T-helper 1 cell treated with Interleukin-12 subunit alpha and Interleukin-12 subunit beta and Interleukin-4 antibody, amounts not matched to agents 30 μg/mL and 1 μg/mL, for 36 hours (primary cell): ENCODE measurements around the gene SNRPB.
"Not testable (repeated sequence)": the region's sequence is repeated elsewhere in the genome, so short reads cannot be mapped to it uniquely, and the experiment has no call there.

Source experiments
- H3K27ac Mint-ChIP-seq: one replicate; pipeline ENCODE4 v1.8.0; 2021; ENCODE audit warnings: mild to moderate bottlenecking, mixed read lengths
- H3K27me3 Mint-ChIP-seq: one replicate; pipeline ENCODE4 v1.8.0; 2021; ENCODE audit warnings: low read depth, mixed read lengths
- H3K36me3 Mint-ChIP-seq: one replicate; pipeline ENCODE4 v1.8.0; 2021; ENCODE audit warnings: low read depth, mixed read lengths
- H3K4me1 Mint-ChIP-seq: one replicate; pipeline ENCODE4 v1.8.0; 2021; ENCODE audit warnings: low read depth, mixed read lengths
- H3K4me3 Mint-ChIP-seq: one replicate; pipeline ENCODE4 v1.8.0; 2021; ENCODE audit warnings: mild to moderate bottlenecking, moderate library complexity, mixed read lengths
- H3K9me3 Mint-ChIP-seq: one replicate; pipeline ENCODE4 v1.8.0; 2021; ENCODE audit warnings: mixed read lengths

SNRPB gene

DNA sequence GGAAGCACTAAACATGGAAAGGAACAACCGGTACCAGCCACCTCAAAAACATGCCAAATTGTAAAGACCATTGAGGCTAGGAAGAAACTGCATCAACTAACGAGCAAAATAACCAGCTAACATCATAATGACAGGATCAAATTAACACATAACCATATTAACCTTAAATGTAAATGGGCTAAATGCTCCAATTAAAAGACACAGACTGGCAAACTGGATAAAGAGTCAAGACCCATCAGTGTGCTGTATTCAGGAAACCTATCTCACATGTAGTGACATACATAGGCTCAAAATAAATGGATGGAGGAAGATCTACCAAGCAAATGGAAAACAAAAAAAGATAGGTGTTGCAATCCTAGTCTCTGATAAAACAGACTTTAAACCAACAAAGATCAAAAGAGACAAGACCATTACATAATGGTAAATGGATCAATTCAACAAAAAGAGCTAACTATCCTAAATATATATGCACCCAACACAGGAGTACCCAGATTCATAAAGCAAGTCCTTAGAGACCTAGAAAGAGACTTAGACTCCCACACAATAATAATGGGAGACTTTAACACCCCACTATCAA, 32.3 kb upstream of the SNRPB start:
- H3K4me1 Mint-ChIP-seq = peaks cover 13% of the 10 kb centered on the region
- peaks cover 14% of the 10 kb centered on the region for H3K36me3 Mint-ChIP-seq
- H3K9me3 Mint-ChIP-seq, H3K4me3 Mint-ChIP-seq, H3K27ac Mint-ChIP-seq, H3K27me3 Mint-ChIP-seq: not testable (repeated sequence)

DNA sequence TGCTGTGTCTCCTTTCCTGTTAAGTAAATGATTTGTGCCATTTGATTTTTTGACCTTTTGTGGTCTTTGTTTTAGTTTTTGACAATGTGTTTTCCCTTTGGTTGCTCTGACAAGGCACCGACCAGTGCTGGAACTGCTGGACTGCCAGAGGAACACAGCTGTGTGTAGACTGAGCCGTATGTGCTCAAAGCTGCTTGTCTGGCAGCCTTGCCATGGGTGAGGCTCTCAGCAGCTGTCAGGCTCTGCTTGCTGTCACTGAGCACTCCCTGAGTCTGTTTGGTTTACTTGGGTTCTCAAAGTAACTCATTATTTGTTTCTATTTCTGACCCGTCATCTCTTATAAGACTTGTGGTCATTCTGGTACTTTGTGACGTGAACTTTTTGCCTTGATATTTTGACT, 15.1 kb upstream of the SNRPB start:
- Mint-ChIP-seq H3K9me3 (no peaks in the 10 kb centered on the region), H3K36me3 (peaks cover 41% of the 10 kb centered on the region), H3K27me3 (no peaks in the 10 kb centered on the region), H3K4me3 (no peak overlapping the region), H3K4me1 (no peaks in the 10 kb centered on the region), H3K27ac (no peak overlapping the region)

DNA sequence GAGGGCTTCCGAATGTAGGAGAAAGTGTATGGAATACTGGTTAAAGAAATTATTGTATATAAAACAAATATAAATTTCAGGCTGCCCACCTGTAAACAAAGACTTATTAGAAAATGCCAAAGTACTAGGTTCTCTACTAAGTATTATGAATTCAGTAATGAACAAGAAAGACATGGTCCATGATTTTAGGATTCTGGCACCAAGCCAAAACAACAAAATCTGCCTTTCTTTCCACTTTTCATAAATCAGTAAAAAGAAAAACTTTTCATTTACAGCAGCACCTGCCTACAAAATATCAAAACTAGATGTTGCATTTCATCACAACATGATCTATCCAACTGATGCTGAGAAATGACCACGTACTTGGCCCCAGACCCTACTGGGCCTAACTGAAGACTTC, 14.5 kb upstream of the SNRPB start:
- no peaks in the 10 kb centered on the region for H3K9me3 Mint-ChIP-seq
- H3K36me3 Mint-ChIP-seq = peaks cover 43% of the 10 kb centered on the region
- no peak overlapping the region for H3K4me3 Mint-ChIP-seq
- no peak overlapping the region for H3K27ac Mint-ChIP-seq
- no peaks in the 10 kb centered on the region for H3K27me3 Mint-ChIP-seq
- no peaks in the 10 kb centered on the region for H3K4me1 Mint-ChIP-seq

DNA sequence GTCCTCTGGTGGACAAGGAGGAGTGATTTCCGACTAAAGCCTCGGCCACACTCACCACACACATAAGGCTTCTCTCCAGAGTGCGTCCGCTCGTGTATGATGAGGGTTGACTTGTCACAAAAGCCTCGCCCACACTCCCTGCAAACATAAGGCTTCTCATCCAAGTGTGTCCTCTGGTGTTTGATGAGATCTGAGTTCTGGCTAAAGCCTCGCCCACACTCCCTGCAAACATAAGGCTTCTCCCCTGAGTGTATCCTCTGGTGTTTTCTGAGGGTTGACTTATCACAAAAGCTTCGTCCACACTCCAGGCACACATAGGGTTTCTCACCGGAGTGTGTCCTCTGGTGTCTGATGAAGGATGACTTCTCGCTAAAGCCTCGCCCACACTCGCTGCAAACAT, 12.9 kb upstream of the SNRPB start:
- H3K4me1 Mint-ChIP-seq = no peaks in the 10 kb centered on the region
- H3K4me3 Mint-ChIP-seq = no peak overlapping the region
- no peaks in the 10 kb centered on the region for H3K9me3 Mint-ChIP-seq
- no peak overlapping the region for H3K27ac Mint-ChIP-seq
- H3K27me3 Mint-ChIP-seq = no peaks in the 10 kb centered on the region
- peaks cover 39% of the 10 kb centered on the region for H3K36me3 Mint-ChIP-seq

DNA sequence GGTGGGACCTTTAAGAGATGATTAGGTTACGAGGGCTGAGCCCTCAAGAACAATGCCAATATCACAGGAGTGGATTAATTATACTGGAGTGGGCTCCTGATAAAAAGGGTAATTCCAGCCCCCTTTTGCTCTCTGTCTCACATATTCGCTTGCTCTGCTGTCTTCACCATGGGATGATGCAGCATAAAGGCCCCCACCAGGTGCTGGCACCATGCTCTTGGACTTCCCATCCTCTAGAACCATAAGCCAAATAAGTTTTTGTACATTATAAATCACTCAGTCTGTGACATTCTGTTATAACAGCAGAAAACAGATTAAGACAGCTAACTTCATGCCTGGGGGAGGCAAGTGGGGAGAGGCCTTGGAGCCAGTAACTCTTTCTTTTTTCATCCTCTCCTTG, 9.8 kb upstream of the SNRPB start:
- Mint-ChIP-seq H3K4me1 (no peaks in the 10 kb centered on the region), H3K27ac (no peak overlapping the region), H3K27me3 (no peaks in the 10 kb centered on the region), H3K9me3 (no peaks in the 10 kb centered on the region), H3K4me3 (no peak overlapping the region), H3K36me3 (peaks cover 38% of the 10 kb centered on the region)

DNA sequence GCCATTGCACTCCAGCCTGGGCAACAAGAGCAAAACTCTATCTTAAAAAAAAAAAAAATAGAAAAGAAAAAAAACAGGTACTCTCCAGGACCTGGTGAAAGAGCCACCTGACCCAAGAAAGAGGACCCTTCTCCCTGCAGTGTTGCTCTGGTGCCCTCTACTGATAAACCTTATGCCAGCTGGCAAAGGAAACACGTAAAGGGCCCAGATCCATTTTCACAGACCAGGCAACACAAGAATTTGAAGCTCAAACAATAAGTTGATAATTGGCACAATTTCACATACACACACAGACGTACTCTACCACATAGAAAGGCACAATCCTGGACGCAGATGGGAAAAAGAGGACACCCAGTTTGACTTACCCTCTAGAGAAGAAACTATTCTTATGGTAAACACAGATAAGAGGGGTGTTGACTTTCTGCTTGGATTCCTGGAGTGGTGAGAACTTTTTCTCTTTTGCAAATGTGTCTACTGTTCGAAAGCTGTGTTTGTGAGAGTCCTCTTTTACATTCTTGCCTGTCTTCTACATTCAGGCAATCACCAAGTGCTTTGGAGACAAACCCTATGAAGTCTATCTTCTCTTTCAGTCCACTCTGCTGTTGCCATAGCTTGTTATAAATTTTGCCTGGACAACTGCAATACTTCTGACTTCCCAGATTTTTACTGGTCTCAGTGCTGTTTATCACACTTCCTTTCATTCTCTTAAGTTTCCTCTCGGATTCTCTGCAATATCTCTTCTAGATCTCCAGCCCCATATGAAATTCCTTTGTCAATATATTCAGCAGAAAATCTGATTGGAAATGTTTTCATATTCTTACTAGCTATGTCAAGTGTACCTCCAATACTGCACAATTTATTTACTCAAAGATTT, 6.4 kb upstream of the SNRPB start:
- no peak overlapping the region for H3K4me3 Mint-ChIP-seq
- H3K27me3 Mint-ChIP-seq = no peaks in the 10 kb centered on the region
- H3K36me3 Mint-ChIP-seq = peaks cover 26% of the 10 kb centered on the region
- H3K9me3 Mint-ChIP-seq = no peaks in the 10 kb centered on the region
- H3K4me1 Mint-ChIP-seq = peaks cover 4% of the 10 kb centered on the region
- H3K27ac Mint-ChIP-seq = no peak overlapping the region

DNA sequence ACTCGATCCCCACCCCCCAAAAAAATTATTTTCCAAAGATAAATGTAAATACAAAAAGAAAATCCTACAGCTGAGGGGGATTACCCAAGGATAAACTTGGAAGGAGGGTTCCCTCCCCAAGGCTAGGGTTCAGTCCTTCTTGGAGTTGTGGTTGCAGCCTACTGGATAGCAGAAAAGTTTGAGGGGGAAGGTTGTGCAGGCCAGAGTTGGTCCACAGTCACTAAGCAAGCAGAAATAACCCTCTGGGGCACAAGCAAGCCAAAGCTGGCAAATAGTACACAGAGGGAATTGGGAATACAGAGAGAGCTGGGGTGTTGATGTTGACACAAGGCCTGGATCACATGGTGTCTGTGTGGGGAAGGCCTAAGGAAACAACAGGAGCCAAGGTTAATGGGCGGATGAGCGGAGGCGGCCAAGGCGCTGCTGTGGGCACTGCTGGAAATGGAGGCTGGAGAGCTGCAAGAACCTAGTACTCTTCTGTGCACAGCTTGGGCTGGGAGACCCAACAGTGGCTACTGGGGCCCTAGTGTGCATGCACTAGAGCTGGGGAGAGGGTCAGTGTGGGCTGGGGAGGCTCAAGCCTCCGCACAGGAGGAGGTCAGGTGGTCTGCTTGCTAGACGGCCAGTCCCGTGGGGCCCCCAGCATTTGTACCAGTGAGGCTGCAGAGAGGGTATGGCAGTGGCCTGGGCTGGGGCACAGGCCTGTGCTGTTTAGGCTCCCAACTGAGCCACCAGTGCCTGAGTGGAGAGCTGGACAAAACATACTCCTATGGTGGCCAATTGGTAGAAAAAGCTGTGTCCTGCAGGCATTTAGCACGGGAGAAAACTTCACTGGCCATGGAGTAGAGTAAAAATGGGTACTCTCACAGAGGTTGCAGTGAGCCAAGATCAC, 5.5 kb upstream of the SNRPB start:
- peaks cover 22% of the 10 kb centered on the region for H3K36me3 Mint-ChIP-seq
- H3K27ac Mint-ChIP-seq = no peak overlapping the region
- H3K9me3 Mint-ChIP-seq = no peaks in the 10 kb centered on the region
- H3K4me1 Mint-ChIP-seq = peaks cover 7% of the 10 kb centered on the region
- H3K27me3 Mint-ChIP-seq = no peaks in the 10 kb centered on the region
- no peak overlapping the region for H3K4me3 Mint-ChIP-seq

DNA sequence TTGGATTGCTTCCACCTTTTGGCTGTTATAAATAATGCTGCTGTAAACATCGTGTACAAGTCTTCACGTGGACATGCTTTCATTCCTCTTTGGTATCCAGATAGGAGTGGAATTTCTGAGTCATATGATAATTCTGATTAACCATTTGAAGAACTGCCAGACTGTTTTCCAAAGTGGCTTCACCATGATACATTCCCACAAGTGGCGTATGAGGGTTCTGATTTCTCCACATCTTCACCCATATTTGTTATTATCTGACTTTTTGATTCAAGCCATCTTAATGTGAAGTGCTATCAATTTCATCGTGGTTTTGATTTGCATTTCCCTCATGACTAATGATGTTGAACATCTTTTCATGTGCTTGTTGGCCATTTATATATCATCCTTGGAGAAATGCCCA, 2.9 kb upstream of the SNRPB start:
- peaks cover 25% of the 10 kb centered on the region for H3K36me3 Mint-ChIP-seq
- no peaks in the 10 kb centered on the region for H3K9me3 Mint-ChIP-seq
- peaks cover 23% of the 10 kb centered on the region for H3K4me1 Mint-ChIP-seq
- no peak overlapping the region for H3K4me3 Mint-ChIP-seq
- H3K27ac Mint-ChIP-seq = no peak overlapping the region
- H3K27me3 Mint-ChIP-seq = no peaks in the 10 kb centered on the region

DNA sequence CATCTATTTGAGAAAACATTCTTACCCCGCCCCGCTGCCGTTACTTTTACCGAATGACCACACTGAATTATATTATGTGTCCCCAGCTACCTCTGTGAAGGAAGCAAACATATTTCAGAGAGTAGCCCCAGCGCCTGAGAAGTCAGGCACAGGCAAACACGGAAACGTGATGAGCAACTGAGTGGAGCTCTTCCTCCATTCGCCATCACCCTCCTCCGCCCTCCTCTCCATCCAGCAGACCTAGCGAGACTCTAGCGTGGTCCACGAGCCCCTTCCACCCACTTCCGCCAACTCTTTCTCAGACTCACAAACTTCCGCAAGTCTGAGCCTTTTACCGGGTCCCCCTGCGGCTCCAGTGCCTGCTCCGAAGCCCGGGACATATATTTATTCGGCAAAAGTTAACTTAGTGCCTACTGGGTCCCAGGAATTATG, 582 bp downstream of the SNRPB start:
- Mint-ChIP-seq H3K36me3 (peaks cover 45% of the 10 kb centered on the region), H3K27ac (peak overlapping the region; percentile 99), H3K4me3 (peak overlapping the region; percentile 97), H3K4me1 (peaks cover 36% of the 10 kb centered on the region), H3K27me3 (no peaks in the 10 kb centered on the region), H3K9me3 (no peaks in the 10 kb centered on the region)

DNA sequence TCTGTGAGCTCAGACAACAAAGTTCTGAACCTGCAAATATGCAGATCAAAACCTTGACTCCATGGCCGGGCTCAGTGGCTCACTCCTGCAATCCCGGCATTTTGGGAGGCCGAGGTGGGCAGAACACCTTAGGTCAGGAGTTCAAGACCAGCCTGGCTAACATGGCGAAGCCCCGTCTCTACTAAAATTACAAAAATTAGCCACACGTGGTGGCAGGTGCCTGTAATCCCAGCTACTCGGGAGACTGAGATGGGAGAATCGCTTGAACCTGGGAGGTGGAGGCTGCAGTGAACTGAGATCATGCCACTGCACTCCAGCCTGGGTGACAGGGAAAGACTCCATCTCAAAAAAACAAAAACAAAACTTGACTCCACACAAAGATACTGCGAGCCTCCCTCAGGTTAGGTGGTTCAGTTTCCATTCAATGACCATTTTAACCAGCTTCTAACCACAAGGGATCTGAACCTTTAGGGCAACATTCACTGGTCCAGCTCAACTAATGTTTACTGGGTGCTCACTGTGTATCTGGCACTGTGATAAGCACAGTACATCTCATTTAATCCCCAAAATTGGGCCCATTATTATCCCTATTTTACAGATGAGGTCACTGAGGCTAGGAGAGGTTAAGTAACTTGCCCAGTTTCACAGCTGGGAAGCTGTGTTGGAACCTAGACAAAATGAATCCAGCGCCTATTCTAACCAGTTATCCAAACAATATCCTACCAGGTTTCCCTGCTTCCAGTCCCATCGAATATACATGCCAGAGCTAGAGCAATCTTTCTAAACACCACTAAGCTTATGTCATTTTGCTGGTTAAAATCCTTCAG, 1.8 kb downstream of the SNRPB start:
- Mint-ChIP-seq H3K4me1 (peaks cover 36% of the 10 kb centered on the region), H3K36me3 (peaks cover 56% of the 10 kb centered on the region), H3K4me3 (peak overlapping the region; percentile 97)

DNA sequence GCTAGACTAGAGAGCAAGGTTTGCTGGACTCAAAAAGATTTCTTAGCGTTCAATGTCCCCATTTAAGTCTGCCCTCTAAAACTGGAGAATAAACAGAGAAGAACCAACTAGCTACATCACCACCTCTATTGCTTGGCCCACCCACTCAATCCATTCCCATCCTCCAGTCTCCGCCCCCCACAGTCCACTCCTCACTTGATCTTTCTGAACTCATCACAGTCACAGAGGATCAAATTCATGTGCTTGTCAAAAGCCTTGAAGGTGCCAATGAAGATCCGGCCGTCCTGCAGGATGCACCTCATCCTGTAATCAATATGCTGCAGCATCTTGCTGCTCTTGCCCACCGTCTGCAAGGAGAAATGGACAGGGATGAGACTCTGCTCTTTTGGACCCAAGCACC, 3.2 kb downstream of the SNRPB start:
- H3K4me3 Mint-ChIP-seq = peak overlapping the region; percentile 38
- H3K4me1 Mint-ChIP-seq = peaks cover 38% of the 10 kb centered on the region
- H3K27me3 Mint-ChIP-seq = no peaks in the 10 kb centered on the region
- H3K27ac Mint-ChIP-seq = peak overlapping the region; percentile 58
- no peaks in the 10 kb centered on the region for H3K9me3 Mint-ChIP-seq
- H3K36me3 Mint-ChIP-seq = peaks cover 67% of the 10 kb centered on the region

More for the DNA sequence above, 1.8 kb downstream of the SNRPB start:
- Mint-ChIP-seq H3K27ac (peak overlapping the region; percentile 62), H3K9me3 (no peaks in the 10 kb centered on the region), H3K27me3 (no peaks in the 10 kb centered on the region)

DNA sequence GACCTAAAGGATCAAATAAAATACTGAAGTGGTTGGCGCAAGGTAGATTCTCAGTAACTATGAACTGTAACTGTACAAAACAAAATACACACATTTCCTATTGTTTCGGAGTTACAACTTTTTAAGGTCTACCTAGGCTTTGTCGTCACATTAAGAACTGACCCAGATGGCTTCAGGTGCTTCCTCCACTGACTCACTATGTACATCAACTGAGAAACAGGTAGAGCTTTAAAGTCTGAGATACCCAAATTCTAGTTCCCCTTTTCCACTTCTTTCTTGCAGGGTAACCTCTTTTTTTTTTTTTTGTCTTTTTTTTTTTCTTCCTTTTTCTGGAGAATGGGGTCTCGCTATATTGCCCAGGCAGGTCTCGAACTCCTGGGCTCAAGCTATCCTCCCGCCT, 5.5 kb downstream of the SNRPB start:
- H3K36me3 Mint-ChIP-seq = peaks cover 79% of the 10 kb centered on the region

DNA sequence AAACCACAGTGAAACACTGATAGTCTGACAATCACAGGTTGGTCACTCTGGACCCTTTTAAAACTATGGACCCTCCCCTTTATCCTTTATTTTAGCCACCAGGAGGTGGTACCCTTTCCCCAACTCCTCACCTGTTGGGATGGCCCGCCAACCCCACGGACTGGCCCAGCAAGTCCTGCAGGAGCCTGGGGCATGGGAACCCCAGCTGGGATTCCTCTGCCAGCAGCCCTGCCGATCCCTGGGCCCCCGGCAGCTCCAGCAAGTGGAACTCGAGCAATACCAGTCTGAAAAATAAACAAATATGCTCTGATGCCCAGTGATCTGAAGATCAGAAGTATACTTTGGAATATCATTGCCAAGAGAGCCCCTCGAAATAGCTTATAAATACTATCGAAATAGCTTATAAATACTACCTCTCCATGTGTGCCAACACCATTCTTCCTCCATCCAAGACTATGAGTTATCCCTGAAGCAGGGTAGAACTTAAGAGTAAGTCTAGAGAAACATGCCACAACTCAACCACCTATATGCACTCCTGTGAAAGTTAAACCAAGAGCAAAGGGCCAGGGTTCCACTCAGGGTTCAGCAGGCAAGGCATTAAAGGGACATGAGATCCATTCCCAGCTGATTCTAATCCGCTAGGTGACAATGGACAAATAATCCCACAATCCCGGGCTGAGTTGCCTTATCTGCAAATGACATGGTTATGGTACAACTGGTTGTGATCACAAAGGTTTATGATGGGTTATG, 6.8 kb downstream of the SNRPB start:
- no peak overlapping the region for H3K4me3 Mint-ChIP-seq
- H3K4me1 Mint-ChIP-seq = peaks cover 19% of the 10 kb centered on the region
- peaks cover 76% of the 10 kb centered on the region for H3K36me3 Mint-ChIP-seq
- H3K27ac Mint-ChIP-seq = no peak overlapping the region
- H3K9me3 Mint-ChIP-seq = no peaks in the 10 kb centered on the region
- no peaks in the 10 kb centered on the region for H3K27me3 Mint-ChIP-seq

More for the DNA sequence above, 5.5 kb downstream of the SNRPB start:
- Mint-ChIP-seq H3K4me1 (peaks cover 28% of the 10 kb centered on the region), H3K27me3 (no peaks in the 10 kb centered on the region), H3K9me3 (no peaks in the 10 kb centered on the region), H3K4me3 (no peak overlapping the region), H3K27ac (no peak overlapping the region)
